HG03378 (cell line): Measurements from ENCODE around the gene RHOA.

Experiments used
- ATAC-seq: cut with Tn5 transposase; IDR thresholded peaks from one replicate; pipeline ENCODE4 v1.9.1; 2021; ENCODE audit warnings: mild to moderate bottlenecking, moderate library complexity; ENCODE audit not compliant: unreplicated experiment

The RHOA gene

DNA sequence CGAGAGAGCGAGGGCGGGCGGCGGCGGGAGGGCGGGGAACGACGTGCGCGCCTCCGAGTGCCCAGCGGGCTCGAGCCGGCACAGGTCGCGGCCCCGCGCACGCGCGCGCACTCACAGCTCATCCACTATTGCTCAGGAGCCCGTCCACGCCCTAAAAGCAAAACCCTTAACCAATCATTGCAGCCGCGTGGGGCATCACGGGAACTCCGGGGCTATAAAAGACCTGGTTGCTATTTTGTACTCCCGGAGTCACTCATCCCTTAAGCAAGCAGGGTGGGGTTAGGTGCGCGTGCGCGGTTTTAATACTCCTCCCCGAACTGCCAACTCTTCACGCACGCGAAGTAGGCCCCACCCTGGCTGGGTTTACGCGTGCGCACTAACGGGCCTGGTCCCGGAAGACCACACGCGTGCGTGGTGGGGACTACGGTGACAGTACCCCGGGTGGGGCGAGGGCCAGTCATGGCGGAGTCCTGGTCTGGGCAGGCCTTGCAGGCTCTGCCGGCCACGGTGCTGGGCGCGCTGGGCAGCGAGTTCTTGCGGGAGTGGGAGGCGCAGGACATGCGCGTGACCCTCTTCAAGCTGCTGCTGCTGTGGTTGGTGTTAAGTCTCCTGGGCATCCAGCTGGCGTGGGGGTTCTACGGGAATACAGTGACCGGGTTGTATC, at the start of gene RHOA, which contains the start of gene TCTA:
RHOA (minus strand) TSS at position 9 of the 664 bp plus-strand sequence. CDS start 36,387 bp downstream, outside the sequence.
TCTA (plus strand) TSS at position 456 of the 664 bp plus-strand sequence; CDS start at position 460, 4 bp downstream.
- peak; percentile 78 for ATAC-seq

DNA sequence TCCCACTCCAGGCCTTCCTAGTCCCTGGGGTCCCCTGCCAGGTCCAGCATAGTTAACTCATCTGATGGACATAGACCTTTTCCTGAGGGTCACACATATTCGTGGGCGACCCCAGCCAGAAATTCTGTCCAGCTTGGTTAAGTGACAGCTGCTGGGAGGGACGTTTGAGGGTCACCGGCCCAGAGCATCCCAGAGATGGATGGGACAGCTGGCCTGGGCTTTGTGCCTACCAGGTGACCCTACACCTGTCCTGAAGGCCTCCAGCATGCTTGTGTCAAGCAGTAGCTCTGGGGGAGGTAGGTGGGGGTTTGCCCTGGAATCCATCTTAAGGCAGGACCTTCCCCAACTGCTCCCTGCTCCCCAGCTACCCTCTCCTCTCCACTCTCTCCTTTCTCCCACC, 49.2 kb upstream of the RHOA start:
- no peak for ATAC-seq

DNA sequence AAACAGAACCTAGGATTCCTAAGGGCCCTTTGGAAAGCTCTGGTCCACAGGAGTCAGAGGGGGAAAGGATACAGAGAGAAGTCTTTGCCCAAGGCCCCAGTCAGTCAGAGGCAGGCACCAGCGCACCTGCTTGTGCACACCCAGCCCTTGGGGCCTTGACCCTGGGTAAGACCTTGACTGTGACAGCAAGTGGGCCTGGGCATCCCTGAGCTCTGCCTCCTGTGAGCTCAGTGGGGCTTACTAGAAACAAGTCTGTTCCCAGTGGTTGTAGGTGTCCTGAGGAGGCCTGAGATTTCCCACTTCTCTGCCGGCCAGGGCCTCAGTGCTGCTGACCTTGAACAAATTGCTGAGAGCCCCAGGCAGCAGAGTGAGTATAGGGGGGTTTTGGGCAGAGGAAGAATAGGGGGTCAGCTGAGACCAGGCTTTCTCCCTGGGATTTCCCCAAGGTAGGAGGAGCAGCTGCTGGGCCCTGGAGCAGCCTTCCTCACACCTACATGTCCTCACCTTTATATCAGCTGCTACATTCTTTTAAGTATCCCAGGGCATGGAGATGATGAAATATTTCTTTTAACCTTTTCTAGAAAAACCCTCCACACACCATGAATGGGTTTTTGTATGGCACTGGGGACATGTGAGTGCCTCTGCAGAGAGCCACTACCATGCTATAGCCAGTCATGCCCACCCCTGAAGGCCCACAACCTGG, 48.6 kb upstream of the RHOA start:
- ATAC-seq, result no peak

DNA sequence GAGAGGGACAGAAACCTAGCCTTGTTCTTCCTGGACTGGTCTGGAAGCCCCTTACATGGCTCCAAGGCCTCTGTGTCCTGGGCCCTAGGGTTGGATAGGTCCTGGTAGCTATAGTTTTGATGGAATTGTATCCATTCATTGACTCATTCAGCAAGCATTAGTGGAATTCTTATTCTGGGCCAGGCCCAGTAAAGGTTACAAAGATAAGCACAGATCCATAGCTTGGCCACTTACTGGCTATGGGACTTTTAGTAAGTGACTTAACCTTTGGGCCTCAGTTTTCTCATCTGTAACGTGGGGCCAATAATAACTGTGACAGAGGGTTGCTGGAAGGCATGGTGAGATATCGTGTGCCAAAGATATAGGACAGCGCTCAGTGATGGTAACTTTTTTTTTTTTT, 44.7 kb upstream of the RHOA start:
- ATAC-seq, result no peak

DNA sequence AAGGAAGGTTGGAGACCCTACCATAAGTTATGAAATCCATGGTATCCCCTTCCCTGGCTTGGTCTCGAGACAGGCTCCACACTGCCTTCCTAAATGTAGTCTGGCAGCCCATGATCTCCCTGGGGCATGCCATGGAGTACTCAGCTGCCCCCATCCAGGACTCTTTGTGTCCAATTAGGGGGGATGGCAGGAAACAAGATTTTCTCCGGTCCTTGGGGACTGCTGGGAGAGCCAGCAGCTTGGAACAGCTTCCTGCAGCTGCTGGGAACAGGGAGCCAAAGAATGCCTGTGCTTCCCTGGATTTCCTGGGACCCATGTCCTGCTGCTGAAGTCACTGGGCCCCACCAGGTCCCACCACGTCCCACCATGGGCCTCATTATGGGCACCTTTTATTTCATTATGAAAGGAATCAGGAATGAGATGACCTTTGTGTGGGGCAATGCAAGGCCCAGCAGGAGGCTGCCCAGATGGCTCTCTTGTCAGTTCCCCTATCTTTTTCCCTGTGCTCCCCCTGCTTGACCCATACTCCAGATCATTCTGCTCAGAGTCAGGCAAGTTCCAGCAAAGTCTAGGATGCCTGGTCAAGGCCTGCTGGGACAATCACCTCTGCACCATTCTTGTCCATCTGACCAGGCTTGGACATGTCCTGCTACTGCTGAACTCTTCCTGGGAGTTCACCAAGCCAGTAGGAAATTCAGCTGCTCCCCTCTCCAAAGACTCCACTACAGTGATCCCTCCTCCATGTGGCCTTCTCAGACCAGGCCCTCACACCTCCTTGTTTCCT, 43.3 kb upstream of the RHOA start:
- ATAC-seq, result no peak

DNA sequence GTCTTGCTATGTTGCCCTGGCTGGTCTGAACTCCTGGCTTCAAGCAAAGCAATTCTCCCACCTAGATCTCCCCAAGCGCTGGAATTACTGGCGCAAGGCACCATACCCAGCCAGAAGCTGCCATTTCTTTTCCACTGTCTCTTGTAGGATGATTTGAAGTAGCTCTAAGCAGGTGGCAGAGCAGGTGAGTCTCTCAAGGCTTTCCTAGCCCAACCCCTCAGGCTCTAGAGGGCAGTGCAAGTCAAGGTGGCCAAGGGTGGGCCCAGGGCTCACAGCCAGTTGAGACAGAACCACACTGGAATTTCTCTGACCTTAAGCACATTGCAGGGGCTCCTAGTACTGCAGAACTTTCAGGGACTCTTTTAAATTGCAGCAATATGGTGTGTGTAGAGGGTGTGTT, 42.7 kb upstream of the RHOA start:
- ATAC-seq, result no peak

DNA sequence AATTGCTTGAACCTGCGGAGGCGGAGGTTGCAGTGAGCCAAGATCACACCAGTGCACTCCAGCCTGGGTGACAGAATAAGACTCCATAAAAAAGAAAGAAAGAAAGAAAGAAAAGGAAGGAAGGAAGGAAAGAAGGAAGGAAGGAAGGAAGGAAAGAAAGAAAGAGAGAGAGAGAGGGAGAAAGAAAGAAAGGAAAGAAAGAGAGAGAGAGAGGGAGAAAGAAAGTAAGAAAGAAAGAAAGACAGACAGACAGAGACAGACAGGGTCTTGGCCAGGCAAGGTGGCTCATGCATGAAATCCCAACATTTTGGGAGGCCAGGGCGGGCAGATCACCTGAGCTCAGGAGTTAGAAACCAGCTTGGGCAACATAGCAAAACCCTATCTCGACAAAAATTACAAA, 41.8 kb upstream of the RHOA start:
- ATAC-seq, result no peak

DNA sequence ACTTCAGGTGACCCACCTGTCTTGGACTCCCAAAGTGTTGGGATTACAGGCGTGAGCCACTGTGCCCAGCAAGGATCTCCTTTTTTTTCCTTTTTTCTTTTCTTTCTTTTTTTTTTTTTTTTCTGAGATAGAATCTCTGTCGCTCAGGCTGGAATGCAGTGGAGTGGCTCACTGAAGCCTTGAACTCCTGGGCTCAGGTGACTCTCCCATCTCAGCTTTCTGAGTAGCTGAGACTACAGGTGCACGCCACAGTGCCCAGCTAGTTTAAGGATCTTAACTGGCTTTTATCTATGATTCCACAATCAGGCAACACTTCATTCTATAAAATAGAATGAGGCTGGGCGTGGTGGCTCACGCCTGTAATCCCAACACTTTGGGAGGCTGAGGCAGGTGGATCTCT, 33.6 kb upstream of the RHOA start:
- no peak for ATAC-seq

DNA sequence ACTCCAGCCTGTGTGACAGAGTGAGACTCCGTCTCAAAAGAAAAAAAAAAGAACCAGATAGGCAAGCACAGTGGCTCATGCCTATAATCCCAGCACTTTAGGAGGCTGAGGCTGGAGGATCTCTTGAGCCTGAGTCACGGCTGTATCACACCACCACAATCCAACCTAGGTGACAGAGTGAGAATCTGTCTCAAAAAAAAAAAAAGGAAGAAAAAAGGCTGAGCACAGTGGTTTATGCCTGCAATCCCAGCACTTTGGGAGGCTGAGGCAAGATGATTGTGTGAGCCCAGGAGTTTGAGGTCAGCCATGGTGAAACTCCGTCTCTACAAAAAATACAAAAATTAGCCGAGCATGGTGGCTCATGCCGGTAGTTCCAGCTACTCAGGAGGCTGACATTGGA, 23.0 kb upstream of the RHOA start:
- ATAC-seq, result no peak

DNA sequence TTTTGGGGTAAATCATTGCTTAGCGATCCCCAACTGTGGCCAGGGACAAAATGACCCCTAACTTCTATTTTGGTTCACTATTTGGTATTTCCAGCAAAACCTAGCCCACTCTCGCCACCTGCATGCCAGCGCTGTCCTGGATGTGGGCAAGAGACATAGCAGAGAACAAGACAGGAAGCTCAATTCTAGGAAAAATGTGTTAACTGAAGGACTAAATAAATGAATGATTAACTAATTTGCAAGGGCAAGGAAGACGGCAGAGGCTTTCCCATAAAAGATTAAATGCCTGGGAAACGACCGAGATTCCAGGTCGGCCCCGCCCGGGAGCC, 16.9 kb upstream of the RHOA start:
- ATAC-seq, result no peak

DNA sequence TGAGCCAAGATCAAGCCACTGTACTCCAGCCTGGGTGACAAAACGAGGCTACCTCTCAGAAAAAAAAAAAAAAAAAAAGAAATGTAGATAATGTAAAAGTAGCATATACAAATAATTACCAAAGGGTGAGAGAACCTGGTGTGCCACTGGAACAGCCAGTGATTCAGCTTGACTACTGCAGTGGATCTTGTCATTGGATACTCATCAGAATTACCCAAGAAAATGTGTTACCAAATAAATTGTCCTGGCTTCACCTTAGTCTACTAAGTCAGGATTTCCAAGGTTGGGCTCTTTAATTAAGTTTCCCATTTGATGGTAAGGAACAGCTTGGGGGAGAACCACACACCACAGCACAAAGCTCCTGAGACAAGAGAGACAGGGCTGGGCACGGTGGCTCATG, 15.8 kb upstream of the RHOA start:
- no peak for ATAC-seq

DNA sequence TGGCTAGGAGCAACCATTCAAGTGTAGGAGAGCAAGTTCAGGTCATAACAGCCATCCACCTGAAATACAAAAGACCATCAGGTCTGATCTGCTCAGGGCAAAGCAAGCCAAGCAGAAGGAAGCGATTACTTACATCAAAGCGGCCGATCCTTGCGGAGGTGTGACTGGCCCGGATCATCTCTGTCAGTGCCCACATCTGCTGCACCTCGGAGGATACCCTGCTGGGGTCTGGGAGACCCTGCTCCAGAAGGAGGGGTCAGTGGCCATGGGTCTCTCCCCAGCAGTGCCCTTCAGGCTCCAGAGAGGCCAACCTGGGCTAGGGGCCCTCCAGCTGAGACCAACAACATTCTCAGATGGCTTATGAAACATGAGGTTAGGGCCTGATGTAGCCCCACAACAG, 13.0 kb upstream of the RHOA start:
- ATAC-seq, result no peak

DNA sequence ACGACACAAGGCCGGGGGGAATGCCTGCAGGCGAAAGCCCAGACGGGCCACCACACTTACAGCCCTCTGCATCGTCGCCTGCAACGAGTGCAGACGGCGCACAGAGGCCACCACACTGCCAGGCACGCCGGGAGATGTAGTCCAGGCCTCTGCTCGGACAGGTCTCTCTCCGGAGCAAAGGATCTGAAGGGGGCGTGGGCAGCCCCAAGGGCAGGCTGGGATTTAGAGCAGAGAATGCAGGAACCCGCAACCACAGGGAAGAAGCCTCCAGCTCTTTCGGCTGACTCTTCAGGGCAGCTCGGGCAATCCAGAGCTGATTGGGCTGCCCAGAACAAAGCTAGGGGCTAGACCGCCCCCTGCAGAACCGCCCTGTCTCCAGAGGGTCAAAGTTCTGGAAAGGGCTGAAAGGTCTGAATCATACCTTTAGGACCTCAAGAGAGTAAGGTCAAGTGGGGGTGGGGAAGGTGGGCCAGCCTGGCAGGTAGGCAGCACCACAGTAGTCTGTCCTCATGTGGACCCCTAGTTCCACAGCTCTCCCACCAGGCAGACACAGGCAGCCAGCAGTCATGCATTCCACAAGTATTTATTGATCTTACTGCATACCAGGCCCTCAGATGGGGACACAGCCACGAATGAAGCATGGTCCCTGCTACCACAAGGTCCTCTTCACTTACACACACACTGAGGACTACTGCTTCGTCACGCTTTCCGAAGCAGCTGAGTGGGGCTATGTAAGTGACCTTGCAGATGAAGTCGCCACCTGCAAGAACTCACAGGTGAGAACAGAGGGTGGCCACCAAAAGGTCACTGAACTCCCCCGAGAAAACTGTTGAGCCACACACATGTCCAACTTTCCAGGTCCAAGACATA, 10.8 kb upstream of the RHOA start, which contains the start of gene AMT:
AMT (minus strand) TSS at position 95 of the 870 bp plus-strand sequence; CDS start at position 72, 23 bp downstream.
- ATAC-seq, result no peak

DNA sequence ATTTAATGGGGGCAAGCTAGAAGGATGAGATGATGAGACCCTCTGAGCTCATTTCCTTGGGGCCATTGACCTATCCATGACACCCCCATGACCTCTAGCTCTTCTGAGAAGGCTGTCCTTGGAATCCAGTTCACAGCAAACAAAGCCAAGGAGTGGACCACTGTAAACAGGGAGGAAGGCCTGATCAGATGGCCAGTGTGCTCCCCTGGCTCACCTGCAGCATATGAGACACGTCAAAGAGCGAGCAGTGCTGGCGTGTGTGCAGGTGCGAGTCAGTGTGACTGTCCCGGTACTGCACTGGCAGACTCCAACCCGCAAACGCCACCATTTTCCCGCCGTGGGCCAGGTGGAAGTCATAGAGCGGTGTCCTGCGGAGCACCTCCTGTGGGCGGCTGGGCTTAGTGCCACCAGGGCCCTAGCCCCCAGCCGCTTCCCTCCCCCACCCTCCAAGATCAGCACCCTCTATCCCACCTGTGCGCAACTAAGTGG, 10.2 kb upstream of the RHOA start:
- no peak for ATAC-seq

DNA sequence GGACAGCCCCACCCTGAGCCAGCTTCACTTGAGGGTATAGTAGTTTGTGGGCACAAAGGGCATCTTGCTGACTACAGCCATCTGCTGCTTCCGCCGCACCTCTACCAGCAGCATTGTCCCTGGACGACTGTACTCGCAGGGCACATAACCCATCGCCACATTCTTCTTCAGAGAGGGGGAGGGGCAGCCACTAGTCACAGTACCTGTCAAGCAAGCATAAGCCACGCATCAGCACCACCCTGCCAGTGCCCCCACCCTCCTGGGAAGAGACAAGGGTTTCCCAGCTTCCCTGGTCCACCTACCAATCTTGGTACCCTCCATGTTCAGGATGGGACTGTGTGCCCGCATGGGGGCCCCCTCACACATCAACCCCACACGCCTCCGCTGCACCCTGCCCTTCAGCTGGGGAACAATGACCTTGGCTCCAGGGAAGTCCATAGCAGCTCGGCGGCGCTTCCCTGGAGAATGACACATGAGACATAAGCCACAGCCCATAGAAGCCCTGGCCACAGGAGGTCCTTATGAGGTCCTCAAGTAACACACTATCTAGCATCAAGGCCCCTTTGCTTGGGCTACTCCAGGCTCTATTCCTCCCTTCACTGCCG, 5.8 kb upstream of the RHOA start:
- ATAC-seq, result no peak

DNA sequence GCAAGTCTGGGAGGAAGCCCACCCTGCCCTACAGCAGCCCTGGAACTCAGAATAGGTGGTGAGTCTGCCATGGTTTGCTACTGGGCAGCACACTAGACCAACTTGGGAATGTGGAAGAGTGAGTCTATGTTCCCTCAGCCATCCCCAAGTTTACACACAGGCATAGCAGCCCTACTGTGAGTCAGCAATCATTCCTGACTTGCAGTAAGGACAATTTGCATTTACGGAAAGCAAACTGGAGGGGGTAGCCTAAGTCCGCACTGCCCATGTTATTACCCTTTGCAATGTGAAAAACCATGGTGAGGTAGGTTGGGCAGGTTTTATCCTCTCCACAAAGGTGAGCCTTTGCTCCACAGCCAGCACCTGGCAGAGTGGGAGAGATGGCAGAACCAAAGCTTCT, 5.1 kb upstream of the RHOA start:
- no peak for ATAC-seq

DNA sequence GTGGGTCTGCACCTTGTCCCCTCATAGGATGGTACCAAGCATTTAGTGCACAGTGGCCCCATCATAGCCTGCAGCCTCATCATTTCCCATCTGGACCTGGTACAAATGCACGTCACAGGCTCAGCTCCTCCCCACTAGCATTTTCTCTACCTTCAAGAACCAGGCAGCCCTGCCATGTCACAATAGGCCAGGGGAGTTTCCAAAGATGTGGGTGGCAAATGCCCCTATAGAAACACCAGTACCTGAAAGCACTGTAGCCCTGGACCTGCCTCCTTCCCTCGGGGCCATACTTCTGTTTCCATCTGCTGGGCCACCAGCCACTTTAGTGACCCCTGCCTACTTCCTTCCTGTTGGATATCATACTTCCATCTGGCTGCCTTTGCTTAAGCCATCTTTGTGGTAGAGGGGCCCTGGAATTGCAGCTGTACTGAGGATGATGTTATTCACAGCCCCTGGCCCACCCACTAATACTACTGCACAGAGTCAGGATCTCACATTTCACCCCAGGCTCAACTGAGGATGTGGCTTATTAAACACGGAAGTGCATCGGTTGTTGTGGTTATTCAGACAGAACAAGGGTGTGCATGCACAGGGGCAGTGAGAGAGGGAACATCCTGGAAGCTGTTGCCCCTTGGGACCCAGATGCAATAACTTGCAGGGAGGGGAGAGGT, 4.3 kb upstream of the RHOA start:
- ATAC-seq, result no peak

DNA sequence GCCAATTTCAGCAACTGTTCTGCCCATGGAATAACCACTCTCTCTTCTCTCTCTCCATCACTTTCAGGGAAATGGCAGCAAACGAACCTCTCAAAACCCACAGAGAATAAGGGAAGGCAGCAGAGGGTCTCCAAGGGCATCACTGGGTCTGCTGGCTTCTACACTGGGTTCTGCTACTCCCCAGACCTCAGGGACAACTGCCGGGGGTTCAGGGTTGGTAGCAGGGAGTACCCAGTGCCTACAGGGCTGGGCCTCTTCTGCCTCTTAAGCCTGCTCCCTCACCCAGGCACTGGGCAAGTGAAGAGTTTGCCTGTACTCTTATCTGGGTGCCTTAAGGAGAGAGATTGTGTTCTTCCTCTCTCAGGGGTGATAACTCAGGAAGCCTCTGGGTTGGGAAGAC, 3.0 kb upstream of the RHOA start:
- ATAC-seq, result no peak

DNA sequence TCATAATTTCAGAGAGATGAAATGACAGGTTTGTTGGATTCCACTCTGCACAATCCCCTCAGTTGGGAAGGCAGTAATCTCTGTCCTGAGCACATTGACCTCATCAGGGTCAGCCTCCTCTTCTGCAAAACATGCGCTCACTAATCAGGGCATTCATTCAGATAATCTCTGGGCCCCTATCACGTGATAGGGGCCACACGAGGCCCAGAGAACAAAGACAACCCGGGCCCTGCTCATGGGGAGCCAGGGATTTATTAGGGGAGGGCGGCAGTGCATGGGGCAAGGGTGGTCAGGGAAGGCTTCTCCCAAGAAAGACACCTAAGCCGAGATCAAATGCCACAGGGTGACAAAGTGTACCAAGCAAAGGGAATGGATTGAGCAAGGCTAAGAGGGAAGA, 1.6 kb upstream of the RHOA start:
- ATAC-seq, result no peak
